GM21423 (cell line): ENCODE data around the gene CAPRIN1.
A peak's percentile ranks its signal among the peaks of the same experiment; 100 is the strongest.
"Not testable (repeated sequence)": the region's sequence is repeated elsewhere in the genome, so short reads cannot be mapped to it uniquely, and the experiment has no call there.

Experiments
- ATAC-seq: cut with Tn5 transposase; IDR thresholded peaks from one replicate; pipeline ENCODE4 v1.9.1; 2021; ENCODE audit warnings: mild to moderate bottlenecking, moderate library complexity; ENCODE audit not compliant: unreplicated experiment

Gene CAPRIN1

DNA sequence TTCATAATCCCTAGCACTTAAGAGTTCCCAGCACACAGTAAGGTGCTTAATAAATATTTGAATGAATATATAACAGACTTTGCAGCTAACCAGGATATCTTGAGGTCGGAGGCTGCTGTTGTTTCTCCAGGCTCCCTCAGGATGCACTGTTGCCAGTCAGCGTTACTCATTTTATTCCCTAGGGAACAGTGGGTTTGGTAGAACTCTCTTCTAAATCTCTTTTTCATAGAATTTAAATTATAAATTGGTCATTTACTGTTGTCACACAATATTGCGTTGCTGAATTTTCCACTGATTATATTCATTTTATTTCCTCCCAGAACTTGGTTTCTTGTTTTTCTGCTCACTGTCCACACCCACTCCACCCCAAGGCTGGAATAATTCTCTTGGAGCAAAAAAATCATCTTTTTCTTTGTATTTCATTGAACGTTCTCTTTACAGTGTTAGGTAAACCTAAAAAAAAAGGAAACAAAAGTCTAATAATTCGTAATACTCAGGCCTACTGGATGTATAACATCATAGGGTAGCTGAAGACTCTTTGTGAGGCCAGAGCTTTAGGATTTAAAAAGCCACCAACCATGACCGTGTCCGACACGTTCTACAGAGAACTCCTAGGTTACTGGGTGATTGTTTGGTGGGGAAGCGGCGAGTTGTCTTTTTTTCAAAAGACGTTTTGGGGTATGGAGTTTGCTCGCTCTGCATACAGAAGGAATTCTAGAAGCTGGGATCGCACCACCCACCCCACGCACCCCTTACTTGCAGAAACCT, 766 bp upstream of the CAPRIN1 start:
- no peak for ATAC-seq

GRCh38 chr11:34052036-34052607, 591 bp downstream of the CAPRIN1 start:
- ATAC-seq, result peak; percentile 60

DNA sequence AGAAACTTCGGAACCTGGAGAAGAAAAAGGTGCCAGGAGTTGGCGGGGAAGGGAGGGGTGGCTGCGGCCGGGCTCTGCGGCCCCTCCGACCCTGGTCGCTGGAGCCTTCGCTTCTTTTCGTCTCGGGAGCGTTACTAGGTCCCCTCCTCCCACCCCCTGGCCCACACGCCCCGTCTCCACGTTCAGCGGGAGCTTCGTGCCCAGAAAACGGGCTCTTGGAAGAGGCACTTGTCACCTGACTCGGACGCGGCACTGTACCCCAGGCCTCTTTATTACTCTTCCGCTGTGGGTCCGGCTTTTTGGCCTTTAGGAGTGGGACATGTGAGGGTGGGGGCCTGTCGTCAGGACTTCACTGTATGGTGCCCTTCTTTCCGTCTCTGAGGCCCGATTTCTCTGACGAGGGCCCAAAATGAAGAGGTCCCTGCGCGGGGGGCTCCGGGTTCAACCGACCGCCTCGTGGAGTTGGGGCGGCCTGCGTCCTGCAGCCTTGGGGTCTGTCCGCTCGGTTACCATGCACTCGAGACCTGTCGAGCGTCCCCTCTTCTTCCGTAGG, 1.2 kb downstream of the CAPRIN1 start:
- ATAC-seq, result no peak

GRCh38 chr11:34053161-34053686, 1.7 kb downstream of the CAPRIN1 start:
- peak; percentile 34 for ATAC-seq

DNA sequence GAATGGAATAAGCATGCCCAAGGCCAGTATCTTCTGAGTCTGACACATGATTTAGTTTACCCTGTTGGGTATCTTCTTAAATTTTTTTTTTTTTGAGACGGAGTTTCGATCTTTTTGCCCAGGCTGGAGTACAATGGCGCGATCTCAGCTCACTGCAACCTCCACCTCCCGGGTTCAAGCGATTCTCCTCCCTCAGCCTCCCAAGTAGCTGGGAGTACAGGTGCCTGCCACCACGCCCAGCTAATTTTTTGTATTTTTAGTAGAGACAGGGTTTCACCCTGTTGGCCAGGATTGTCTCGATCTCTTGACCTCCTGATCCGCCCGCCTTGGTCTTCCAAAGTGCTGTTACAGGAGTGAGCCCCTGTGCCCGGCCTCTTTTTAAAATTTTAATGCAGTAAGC, 2.8 kb downstream of the CAPRIN1 start:
- ATAC-seq, result not testable (repeated sequence)

- no peak for ATAC-seq
These were observed 3.9 kb downstream of the CAPRIN1 start for GRCh38 chr11:34055218-34056000.

DNA sequence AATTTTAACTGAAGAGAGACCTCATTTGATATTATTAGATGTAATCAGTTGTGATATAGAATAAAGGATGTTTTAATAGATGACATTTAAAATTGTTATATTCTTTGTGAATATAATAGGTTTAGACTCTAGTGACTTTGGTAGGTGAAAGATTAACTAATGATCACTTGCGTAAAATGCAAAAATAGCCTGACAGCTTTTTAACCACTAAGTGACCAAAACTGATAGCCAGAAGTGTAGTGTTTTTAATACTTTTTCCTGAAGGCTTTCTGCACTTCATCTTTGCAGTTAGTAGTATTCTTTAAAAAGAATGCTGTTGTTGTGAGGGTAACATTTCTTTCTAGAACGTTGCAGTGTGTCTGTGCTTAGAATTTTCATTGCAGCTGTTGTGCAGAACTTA, 5.1 kb downstream of the CAPRIN1 start:
- no peak for ATAC-seq

- ATAC-seq, result no peak
These were observed 11.7 kb downstream of the CAPRIN1 start for GRCh38 chr11:34063061-34063795.

DNA sequence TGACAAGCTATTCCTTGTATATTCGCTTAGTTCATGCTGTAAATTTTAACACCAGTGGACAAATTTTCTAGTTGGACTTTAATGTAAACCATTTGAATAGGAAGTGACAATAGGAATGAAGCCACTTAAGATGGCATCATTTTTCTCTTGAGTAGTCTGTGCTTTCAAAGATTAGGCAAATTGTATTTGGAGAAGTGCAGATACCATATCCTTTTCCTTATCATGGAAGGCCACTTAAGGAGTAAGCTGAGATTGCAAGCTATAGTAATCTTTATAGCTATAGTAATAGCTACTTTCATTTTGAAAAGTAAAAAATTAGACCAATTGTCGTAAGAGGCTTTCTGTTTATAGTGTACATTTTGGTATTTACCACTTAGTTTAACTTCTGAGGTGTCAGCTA, 12.8 kb downstream of the CAPRIN1 start:
- no peak for ATAC-seq

- no peak for ATAC-seq
These were observed 14.1 kb downstream of the CAPRIN1 start for GRCh38 chr11:34065505-34066203.

DNA sequence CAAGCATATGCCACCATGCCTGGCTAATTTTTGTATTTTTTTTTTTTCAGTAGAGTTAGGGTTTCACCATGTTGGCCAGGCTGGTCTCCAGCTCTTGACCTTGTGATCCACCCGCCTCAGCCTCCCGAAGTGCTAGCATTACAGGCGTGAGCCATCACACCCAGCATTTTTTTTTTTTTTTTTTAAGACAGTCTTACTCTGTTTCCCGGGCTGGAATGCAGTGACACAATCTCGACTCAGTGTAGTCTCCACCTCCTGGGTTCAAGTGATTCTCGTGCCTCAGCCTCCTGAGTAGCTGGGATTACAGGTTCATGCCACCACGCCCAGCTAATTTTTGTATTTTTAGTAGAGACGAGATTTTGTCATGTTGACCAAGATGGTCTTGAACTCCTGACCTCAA, 15.2 kb downstream of the CAPRIN1 start:
- not testable (repeated sequence) for ATAC-seq

GRCh38 chr11:34067383-34068065, 16.0 kb downstream of the CAPRIN1 start:
- no peak for ATAC-seq

DNA sequence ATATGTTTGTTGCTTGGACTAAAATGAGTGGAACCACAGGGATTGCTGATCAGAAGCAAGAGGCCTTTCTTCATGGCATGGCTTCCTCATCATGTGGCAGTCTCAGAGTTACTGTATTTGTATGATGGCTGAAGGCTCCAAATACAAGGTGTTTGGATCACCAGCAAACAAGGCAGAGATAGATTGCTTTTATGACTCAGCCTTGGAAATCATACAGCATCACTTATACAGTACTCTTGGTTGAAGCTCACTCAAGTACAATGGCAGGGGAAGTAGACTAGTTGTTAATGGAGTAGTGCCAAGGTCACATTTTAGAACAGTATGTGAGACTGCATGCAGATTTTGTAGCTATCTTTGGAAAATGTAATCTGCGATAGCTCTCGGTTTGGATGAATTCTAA, 16.6 kb downstream of the CAPRIN1 start:
- ATAC-seq, result no peak

GRCh38 chr11:34071306-34071705, 19.8 kb downstream of the CAPRIN1 start:
- ATAC-seq, result not testable (repeated sequence)

DNA sequence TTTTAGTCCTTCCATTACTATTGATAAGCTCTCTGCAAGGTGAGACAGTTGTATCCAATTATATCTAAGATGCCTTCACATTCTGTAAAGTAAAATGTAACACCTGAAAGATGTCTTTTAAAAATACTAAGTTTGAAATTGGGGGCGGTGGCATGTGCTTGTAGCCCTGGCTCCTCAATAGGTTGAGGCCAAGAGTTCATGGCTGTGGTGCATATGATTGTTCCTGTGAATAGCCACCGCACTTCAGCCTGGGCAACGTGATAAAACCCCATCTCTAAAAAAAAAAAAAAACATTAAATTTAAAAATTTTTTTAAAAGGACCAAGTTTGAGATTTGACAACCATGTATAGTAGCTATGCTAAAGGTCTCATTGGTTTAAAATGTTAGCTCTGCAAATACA, 20.5 kb downstream of the CAPRIN1 start:
- no peak for ATAC-seq

DNA sequence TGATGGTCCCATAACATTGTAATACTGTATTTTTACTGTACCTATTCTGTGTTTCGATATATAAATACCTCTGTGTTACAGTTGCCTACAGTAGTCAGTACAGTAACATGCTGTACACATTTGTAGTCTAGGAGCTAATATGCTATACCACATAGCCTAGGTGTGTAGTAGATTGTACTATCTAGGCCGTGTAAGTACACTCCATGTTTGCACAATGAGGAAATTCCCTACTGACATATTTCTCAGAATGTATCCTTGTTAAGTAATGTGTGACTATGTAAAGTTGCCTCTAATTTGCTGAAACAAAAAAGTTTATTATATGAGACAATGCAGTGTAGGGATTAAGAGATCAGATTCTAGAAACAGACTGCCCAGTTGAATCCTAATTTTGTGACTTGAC, 21.3 kb downstream of the CAPRIN1 start:
- ATAC-seq, result no peak

- no peak for ATAC-seq
These were observed 22.9 kb downstream of the CAPRIN1 start for GRCh38 chr11:34074391-34074790.

- no peak for ATAC-seq
These were observed 23.8 kb downstream of the CAPRIN1 start for GRCh38 chr11:34075178-34075820.

- no peak for ATAC-seq
These were observed 29.1 kb downstream of the CAPRIN1 start for GRCh38 chr11:34080609-34081008.
